Measurements from ENCODE around the gene SPAAR. TPM values are rescaled to one million over a fixed set of nuclear protein-coding genes. Genes with fewer than 3 reads are reported as not detected.
"Not testable (repeated sequence)": the region's sequence is repeated elsewhere in the genome, so short reads cannot be mapped to it uniquely, and the experiment has no call there.

The SPAAR gene
- total RNA-seq, 2 donors from 2014 or later: 0.64 to 31.4 TPM

DNA sequence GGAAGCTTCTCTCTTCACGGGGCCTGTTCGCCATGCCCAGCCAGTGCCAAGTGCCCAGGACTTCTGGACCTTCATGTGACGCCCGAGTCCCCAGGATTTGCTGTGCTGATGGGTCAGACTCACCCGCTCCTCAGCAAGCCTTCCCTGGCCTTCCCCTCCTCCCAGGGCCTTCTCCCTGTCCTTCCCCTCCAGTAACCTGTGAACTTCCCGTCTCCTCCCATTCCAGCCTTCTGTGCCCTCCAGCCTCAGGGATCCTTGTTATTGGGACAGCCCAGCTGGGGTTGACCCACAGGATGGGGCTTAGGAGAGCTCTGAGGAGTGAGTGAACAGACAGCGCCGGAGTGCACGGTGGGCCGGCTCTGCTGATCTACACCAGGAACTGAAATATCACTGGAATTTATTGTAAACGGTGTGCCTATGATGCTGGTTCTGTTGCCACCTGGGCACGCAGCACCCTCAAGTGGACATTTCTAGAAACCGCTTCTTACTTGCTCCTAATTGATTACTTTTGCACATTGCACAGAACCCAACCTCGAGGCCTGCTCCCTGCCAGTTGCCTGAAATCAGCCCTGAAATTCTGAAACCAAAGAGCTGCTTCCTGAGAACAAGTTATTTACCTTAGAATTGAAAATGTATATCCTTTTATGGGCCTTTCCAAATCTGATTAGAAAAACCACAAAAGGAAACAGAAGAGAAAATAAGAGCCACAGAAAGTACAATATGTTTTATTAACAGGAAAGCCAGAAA lies 1.5 kb downstream of the SPAAR start:
- Histone ChIP-seq H3K27ac (peak overlapping the region; percentile 57 to 79), H3K4me1 (replicated peaks) (peaks cover 30% of the 10 kb centered on the region), H3K27me3 (replicated peaks; ENCODE audit: insufficient read depth) (no peaks in the 10 kb centered on the region), H3K9me3 (no peaks in the 10 kb centered on the region), H3K4me3 (no peak overlapping the region), H3K36me3 (no peaks in the 10 kb centered on the region)
- no peak for TF ChIP-seq POLR2A (IDR thresholded peaks at IDR 0.05)
- TF ChIP-seq POLR2AphosphoS5 (IDR thresholded peaks at IDR 0.05): peak; percentile 60
- TF ChIP-seq, protein P1, sequence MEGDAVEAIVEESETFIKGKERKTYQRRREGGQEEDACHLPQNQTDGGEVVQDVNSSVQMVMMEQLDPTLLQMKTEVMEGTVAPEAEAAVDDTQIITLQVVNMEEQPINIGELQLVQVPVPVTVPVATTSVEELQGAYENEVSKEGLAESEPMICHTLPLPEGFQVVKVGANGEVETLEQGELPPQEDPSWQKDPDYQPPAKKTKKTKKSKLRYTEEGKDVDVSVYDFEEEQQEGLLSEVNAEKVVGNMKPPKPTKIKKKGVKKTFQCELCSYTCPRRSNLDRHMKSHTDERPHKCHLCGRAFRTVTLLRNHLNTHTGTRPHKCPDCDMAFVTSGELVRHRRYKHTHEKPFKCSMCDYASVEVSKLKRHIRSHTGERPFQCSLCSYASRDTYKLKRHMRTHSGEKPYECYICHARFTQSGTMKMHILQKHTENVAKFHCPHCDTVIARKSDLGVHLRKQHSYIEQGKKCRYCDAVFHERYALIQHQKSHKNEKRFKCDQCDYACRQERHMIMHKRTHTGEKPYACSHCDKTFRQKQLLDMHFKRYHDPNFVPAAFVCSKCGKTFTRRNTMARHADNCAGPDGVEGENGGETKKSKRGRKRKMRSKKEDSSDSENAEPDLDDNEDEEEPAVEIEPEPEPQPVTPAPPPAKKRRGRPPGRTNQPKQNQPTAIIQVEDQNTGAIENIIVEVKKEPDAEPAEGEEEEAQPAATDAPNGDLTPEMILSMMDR (IDR thresholded peaks at IDR 0.05): peak in 3 of 4 experiments; percentile 52 to 70 (median 70)
- 62% methylated on average over 14 of the region's 14 CpGs for WGBS
- DNase-seq (ENCODE audit: low spot score): peak; percentile 53
- intact Hi-C loops (cut with DNase I): no loop called here

DNA sequence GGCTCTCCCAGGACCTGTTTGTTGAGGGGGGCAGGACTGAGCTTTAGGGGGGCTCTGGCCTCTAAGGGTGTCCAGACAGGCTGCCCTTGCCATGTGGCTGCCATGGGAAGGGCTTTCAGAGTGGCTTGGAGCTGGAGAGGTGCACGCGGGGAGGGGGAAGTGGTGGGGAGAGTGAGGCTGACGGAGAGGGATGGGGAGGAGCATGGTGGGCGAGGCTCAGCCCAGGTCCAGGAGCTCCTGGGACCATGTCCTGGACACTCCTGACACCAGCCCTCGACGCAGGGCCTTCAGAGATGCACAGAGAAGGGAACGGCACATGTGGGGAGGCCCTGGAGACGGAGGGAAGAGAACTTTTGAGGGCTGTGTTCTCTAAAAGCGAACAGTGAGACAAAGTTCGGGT lies 2.4 kb downstream of the SPAAR start:
- TF ChIP-seq, protein P1 (IDR thresholded peaks at IDR 0.05): no peak
- TF ChIP-seq POLR2AphosphoS5 (IDR thresholded peaks at IDR 0.05): no peak
- no peak for TF ChIP-seq POLR2A (IDR thresholded peaks at IDR 0.05)
- Histone ChIP-seq H3K27me3 (replicated peaks; ENCODE audit: insufficient read depth) (no peaks in the 10 kb centered on the region), H3K9me3 (no peaks in the 10 kb centered on the region), H3K36me3 (no peaks in the 10 kb centered on the region), H3K4me3 (no peak overlapping the region), H3K4me1 (replicated peaks) (peaks cover 24% of the 10 kb centered on the region), H3K27ac (peak overlapping the region in 1 of 2 donors; percentile 79)
- intact Hi-C loops (cut with DNase I): no loop called here
- no peak for DNase-seq (ENCODE audit: low spot score)
- 86% methylated on average over 10 of the region's 10 CpGs for WGBS

DNA sequence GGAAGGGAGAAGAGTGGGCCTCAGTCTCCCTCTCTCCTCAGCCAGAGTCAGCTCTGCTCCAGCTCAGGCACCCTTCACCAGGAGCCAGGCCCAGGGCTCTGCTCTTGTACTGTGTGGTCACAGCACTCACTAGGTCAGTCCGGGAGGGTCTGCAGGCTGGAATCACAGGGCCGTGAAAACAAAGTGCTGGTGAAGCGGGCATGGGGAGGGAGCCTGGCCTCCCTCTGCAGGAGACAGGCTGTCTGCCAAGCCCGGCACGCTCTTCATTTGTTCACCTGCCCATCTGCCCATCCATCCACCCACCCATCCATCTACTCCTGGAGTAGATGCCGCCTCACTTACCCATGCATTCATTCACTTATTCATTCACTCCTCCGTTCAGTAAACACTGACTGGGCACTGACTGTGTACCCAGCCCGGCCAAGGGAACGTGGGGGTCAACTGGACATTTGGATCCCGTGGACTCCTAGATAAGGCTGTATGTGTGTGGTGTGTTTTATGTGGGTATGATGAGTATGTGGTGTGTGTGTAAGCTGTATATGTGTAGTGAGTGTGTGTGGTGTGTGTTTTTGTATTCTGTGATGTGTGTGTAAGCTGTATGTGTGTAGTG lies 3.6 kb downstream of the SPAAR start:
- Histone ChIP-seq H3K4me3 (no peak overlapping the region), H3K9me3 (no peaks in the 10 kb centered on the region), H3K27ac (no peak overlapping the region), H3K27me3 (replicated peaks; ENCODE audit: insufficient read depth) (no peaks in the 10 kb centered on the region), H3K4me1 (replicated peaks) (peaks cover 13% of the 10 kb centered on the region), H3K36me3 (no peaks in the 10 kb centered on the region)
- intact Hi-C loops (cut with DNase I): no loop called here
- 83% methylated on average over 10 of the region's 10 CpGs for WGBS
- TF ChIP-seq POLR2A (IDR thresholded peaks at IDR 0.05) (no peak), POLR2AphosphoS5 (IDR thresholded peaks at IDR 0.05) (no peak)
- TF ChIP-seq, protein P1 (IDR thresholded peaks at IDR 0.05): no peak
- DNase-seq (ENCODE audit: low spot score): no peak

DNA sequence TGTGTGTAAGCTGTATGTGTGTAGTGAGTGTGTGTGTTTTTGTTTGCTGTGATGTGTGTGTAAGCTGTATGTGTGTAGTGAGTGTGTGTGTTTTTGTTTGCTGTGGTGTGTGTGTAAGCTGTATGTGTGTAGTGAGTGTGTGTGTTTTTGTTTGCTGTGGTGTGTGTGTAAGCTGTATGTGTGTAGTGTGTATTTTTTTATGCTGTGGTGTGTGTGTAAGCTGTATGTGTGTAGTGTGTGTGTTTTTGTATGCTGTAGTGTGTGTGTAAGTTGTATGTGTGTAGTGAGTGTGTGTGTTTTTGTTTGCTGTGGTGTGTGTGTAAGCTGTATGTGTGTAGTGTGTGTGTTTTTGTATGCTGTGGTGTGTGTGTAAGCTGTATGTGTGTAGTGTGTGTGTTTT lies 4.1 kb downstream of the SPAAR start:
- H3K27me3 ChIP-seq (replicated peaks; ENCODE audit: insufficient read depth); H3K36me3 ChIP-seq; H3K9me3 ChIP-seq; H3K27ac ChIP-seq; H3K4me1 ChIP-seq (replicated peaks); intact Hi-C loops (cut with DNase I); DNase-seq (ENCODE audit: low spot score); H3K4me3 ChIP-seq: not testable (repeated sequence)

DNA sequence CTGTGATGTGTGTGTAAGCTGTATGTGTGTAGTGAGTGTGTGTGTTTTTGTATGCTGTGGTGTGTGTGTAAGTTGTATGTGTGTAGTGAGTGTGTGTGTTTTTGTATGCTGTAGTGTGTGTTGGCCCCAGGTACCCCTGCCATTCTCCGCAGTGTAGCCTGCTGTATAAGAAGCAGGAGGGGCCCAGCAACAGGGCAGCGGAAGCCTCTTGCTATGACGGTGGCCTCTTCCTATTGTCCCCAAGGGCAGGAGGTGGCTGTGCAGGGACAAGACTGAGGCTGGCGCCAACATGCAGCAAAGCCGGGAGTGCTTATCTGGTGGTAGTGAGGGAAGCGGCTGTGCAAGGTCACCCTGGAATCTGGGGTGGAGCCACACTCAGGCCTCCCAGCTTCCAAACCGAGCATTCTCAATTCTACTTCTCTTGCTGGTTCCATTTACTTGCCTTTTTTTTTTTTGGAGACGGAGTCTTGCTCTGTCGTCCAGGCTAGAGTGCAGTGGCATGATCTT lies 5.1 kb downstream of the SPAAR start:
- intact Hi-C loops (cut with DNase I): no loop called here
- H3K9me3 ChIP-seq: no peaks in the 10 kb centered on the region
- 55% methylated on average over 9 of the region's 9 CpGs for WGBS
- H3K4me1 ChIP-seq (replicated peaks): peaks cover 7% of the 10 kb centered on the region
- no peak overlapping the region for H3K4me3 ChIP-seq
- no peak for TF ChIP-seq POLR2A (IDR thresholded peaks at IDR 0.05)
- TF ChIP-seq, protein P1 (IDR thresholded peaks at IDR 0.05): no peak
- no peak for TF ChIP-seq POLR2AphosphoS5 (IDR thresholded peaks at IDR 0.05)
- H3K36me3 ChIP-seq: no peaks in the 10 kb centered on the region
- H3K27ac ChIP-seq: no peak overlapping the region
- DNase-seq (ENCODE audit: low spot score): no peak
- no peaks in the 10 kb centered on the region for H3K27me3 ChIP-seq (replicated peaks; ENCODE audit: insufficient read depth)

All from prostate gland (tissue), 2 donors.